Stromal cell of bone marrow (primary cell): ENCODE results near the gene NOL8.

Experiments used
- DNase-seq: peaks from one replicate; pipeline ENCODE4 v3.0.0-alpha.2; 2012; ENCODE audit warnings: low read depth

The NOL8 gene

DNA sequence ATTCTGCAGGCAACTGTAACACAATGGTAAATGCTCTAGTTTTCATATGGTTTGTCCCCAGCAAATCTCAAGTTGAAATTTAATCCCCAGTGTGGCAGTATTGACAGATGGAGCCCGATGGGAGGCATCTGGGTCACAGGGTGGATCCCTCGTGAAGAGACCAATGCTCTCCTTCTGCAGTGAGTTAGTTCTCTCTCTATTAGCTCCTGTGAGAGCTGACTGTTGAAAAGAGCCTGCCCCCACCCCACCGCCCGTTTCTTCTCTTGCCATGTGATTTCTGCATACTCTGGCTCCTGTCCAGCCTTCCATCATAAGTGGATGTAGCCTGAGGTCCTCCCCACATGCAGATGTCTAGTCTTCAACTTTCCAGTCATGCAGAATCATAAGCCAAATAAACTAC is 58.7 kb downstream of the NOL8 start:
- no peak for DNase-seq

GRCh38 chr9:92265154-92265553 is 60.0 kb downstream of the NOL8 start:
- peak; percentile 1 for DNase-seq

DNA sequence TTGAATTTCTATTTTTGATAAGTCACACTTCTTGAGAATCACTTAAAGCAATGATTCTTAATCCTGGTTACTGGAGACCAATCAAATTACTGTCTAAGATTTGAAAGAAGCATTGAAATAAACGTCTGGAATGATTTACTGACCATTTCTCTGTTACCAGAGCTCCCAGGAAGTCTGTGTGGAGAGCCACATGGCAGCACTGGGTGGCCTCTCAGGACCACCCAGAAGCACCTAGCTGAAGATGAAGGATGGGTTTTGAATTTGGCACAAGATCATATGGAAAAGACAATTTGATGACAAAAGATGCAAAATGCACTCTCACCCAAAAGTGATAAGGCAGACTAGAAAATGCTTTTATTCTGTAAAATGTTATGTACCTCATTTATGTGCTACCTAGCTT is 62.0 kb downstream of the NOL8 start:
- DNase-seq, result no peak

GRCh38 chr9:92257327-92257726 is 67.8 kb downstream of the NOL8 start:
- no peak for DNase-seq

DNA sequence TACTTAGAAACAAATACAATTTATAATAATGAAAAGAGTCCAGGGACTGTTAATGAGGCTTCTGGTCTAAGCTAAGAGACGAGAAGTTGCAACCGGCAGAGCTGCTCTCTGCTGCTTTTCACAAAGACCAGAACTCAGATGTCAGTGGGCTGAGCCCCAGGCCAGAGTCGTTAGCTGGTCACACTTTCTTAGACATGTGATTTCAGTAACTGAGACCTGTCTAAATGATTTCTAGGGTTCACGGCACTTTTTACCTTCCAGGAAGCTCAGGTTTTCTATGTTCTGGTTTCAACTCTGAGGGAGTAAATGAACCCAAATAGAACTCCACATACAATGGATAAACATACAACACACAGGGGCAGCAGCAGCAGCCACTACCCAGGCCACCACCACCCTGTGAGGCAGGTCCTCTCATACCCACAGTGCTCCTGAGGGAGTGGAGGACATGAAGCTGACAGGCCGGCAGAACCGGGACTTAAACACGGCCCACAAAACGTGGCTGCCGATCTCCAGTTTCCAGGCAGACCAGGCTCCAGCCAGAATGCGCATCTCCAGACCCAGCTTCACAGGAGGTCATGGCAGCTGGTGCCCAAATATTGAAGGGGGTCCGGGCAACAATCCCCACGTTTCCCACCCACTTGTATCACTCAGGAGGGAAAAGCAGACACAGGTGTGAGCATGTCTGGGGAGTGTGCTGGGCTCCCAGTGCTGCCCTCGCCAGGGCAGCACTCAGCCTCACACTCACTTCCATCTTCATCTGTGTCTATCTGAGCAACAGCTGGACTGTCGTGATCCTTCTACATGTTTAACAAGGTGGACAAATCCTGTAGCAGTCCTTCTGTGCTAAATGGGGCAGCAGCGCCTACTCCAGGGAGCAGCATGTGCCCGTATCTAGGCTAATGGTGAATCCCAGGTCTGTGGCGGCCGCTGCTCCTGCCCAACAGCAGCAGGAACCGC is 70.5 kb downstream of the NOL8 start:
- DNase-seq, result no peak

- DNase-seq, result no peak
Observed at GRCh38 chr9:92253656-92254055, 71.5 kb downstream of the NOL8 start.

DNA sequence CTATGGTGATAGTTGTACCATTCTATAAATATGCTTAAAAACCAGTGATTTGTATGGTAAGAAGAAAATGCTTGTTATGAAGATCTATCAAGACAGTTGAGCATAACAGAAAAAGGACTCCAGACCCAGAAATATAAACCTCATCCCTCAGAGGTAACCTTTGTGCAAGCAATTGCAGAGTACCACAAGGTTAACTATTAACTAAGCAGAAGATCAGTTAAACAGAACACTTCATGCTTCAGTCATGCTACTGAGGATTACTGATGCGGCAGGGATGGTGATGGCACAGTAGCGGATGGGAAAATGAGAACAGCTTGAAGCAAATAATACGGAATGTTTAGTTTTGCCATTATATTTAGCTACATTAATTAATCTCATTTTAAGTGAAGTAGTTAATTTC is 77.2 kb downstream of the NOL8 start:
- DNase-seq, result no peak
